GM11168 (cell line): ENCODE data around the gene FAM174C.

Experiments used
- in situ Hi-C: fragments of 300-500 bp; cut with MboI; formaldehyde crosslinking; loops from one replicate; pipeline ENCODE4 v1.12.0; 2022; ENCODE audit warnings: low sequenced_read_pairs; ENCODE audit not compliant: unreplicated experiment

The FAM174C gene

DNA sequence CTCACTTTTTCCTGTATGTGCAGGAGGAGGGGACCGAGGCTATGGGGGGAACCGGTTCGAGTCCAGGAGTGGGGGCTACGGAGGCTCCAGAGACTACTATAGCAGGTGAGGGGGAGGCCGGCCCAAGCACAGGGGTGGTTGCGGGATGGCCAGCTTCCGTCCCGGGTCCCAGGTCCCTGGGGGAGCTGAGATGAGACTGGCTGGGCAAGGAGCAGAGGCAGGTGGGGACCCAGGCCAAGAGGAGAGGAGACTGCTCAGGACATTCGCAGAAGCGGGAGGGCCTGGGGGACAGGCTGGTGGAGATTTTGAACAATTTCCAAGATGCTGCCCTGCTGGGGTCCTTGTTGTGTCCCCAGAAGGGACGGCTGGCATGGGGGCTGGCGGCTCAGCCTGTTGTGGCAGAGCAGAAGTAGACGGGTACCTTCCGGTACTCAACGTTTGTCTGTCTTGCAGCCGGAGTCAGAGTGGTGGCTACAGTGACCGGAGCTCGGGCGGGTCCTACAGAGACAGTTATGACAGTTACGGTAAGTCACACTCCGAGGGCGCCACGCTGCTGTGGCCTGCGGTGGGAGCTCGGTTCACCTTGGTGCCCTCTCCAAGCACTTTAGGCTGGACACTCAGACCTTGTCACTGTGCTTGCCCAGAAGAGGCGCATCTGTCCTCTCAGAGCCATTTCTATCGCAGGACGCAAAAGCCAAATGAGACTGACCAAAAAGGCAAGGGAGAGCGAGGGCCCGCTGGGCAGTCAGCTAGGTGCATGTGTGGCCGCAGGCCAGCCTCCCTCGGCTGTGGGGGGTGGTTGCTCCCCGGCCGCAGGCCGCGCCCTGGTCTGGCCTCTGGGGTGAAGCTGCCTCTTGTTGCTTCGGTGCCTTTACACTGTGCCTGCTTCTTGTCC lies 3.6 kb upstream of the FAM174C start:
- in situ Hi-C loops = no loop called here

DNA sequence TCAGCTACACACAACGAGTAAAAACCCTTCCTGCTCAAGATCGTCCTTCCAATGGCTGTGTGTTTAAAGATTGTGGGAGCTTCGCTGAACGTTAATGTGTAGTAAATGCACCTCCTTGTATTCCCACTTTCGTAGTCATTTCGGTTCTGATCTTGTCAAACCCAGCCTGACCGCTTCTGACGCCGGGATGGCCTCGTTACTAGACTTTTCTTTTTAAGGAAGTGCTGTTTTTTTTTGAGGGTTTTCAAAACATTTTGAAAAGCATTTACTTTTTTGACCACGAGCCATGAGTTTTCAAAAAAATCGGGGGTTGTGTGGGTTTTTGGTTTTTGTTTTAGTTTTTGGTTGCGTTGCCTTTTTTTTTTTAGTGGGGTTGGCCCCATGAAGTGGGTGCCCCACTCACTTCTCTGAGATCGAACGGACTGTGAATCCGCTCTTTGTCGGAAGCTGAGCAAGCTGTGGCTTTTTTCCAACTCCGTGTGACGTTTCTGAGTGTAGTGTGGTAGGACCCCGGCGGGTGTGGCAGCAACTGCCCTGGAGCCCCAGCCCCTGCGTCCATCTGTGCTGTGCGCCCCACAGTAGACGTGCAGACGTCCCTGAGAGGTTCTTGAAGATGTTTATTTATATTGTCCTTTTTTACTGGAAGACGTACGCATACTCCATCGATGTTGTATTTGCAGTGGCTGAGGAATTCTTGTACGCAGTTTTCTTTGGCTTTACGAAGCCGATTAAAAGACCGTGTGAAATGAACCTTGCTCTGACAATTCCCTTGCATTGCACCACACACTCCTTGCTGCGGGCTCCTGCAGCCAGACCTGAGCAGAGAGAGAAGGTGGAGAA lies 2.7 kb upstream of the FAM174C start:
- in situ Hi-C loops = no loop called here

DNA sequence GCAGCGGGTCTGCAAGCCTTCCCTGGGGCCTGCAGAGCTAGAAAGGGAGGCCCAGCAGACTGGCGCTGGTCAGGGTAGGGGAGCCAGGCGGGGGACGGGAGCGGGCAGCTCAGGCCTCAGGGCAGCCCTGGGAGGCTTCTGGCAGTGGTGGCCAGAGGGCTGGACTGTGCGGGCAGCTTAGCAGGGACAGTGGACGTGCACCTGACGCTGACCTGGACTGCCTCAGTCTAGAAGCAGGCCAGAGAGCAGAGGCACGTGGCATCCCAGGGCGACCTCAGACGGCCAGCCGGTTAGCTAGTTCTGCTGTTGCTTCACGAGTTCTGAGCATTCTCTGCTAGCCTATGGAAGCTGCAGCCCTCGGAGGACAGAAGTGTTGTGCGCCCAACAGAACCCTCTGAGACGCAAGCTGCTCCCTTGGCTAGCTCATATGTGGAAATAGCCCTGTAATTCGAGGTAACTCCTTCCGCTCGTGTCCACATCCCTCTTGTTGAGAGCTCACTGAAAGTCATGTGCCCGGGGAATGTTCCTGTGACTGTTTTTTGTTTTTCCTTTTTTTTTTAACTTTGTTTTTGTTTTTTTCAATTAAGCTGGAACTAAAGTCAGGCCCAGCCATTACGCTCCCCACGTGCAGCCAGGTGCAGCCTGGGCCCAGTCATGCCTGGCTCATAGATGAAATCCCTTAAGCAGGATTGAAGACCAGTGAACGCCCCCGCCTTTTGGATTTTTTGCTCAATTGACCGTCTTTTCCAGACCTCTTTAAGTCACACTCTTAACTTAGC lies 1.9 kb upstream of the FAM174C start:
- in situ Hi-C loops = no loop called here

DNA sequence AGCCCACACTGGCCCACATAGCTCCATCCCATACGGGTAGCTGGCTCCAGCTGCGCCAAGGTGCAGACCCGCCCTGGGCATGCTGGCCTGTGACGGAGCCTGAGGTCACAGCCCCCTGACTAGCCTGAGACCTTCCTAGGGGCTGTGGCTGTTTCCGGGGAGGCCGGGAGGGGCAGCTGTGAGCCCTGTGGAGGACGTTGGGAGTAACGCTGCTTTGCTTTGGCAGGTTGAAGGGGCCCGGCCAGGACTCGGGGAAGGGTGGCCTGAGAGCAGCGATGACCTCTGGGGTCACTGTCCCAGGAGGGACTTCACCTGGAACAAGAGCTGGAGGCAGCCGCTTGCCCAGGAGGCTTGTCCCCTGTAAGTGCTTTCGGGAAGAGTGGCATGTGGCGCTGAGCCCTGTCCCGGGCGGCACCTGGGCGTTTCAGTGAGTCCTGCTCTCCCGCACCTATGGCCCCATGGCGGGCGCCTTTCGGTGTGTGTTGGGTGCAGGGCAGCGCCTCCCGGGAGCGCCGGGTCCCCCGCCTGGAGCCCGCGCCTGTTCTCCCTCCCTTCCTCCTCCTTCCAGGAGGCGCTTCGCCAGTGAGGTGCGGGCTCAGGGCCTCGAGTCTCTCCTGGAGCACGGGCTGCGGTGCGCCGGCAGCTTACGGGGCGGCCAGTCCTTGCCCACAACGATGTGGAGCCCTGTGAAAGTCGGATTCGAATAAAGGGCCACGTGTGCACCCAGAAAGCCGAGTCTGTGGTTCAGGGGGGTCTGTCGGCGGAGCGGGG lies 1.1 kb upstream of the FAM174C start:
- in situ Hi-C loops = no loop called here

DNA sequence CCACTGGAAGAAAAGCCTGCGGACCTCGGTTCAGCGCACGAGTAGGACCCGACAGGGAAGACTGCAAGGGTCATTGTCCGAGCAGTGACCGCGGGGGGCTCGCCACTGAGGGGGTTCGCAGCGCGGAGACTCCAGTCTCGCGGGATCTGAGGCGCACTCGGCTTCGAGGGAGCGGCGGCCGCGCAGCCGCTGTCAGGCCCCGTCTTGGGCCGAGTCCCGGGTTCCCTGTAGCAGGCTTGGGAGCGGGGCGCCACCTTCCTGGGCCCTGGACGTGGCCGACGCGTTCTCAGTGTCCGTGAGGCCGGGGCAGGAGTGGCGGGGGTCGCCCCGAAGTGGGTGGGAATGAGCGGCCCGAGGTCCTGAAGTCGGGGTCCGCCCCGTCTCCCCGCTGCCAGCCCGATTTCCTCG lies 474 bp upstream of the FAM174C start:
- in situ Hi-C loops = no loop called here

DNA sequence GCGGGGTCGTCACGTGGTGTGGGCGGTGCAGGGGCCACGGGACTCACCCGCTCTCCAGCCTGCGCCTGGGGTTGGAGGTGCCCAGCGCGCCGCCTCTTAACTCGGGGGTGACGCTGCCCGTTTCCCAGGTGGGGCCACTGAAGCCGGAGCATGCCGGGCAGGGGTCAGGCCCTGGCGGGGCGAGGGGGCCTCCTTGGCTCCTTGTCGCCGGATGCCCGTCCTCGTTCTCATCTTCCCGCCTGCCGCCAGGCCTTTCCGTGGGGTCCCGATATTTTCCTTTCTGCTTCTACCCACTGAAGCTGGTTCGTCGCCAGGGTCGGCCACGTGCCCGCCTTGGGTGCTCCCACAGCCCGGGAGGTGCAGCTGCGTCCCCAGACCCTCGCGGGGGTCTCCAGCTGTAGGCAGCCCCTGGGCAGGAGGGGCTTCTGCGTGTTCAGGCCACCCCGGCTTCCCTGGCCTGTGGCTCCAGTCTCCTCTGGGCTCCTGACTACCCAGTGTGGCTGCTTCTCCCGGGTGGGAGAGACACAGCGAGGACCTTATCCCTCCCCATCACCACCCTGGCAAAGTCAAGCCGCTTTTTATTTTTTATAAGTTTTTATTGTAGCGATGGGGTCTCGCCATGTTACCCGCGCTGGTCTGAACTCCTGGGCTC lies 772 bp downstream of the FAM174C start:
- in situ Hi-C loops = no loop called here

DNA sequence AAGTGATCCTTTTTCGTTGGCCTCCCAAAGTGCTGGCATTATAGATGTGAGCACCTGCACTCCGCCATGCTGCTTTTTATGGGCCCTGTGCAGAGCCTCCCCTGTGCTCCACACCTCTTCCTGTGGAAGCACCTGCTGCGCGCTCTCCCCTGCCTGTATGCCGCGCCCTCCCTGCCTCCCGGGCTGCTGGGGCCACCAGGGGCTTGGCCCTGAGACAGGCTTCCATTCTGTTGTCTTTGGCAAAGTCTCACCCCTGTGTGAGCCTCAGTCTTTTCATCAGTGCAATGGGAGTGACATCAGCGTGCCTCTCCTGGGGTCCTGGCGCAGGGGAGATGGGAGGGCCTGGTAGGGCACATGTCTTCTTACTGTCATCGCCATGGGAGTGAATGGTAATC lies 1.3 kb downstream of the FAM174C start:
- in situ Hi-C loops = no loop called here

DNA sequence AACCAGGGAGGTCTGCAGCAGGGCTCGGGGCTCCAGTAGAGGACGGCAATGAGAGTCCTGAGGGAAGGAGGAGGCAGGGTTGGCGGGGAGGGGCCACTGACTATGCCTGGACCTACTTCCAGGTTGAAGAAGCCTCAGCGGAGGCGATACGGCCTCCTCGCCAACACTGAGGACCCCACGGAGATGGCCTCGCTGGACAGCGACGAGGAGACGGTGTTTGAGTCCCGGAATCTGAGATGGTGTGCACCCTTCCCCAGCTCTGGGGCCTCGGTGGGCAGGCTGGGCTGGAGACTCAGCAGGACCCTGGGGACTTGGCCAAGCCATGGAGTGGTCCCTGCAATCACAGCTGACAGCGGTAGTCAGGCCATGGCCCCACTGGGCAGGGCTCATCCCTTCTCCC lies 1.7 kb downstream of the FAM174C start:
- in situ Hi-C loops = no loop called here

DNA sequence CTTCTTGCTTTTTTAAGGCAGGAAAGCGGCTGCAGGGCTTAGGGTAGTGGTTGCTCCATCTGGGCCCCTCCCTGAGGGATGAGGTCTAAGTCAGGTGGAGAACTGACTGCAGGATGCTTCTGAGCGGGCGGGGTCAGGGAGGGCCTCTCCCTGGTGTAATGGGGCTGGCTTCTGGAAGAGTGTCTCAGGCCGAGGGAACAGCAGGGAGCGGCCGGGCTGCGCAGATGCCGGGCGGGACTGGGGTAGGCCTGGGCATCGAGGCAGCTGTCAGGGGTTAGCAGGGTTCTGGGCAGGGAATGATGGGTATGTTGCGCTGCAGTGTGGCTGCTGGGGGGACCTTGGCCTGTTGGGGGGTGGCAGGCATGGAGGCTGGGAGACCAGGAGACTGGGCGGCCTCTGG lies 2.7 kb downstream of the FAM174C start:
- in situ Hi-C loops = no loop called here

DNA sequence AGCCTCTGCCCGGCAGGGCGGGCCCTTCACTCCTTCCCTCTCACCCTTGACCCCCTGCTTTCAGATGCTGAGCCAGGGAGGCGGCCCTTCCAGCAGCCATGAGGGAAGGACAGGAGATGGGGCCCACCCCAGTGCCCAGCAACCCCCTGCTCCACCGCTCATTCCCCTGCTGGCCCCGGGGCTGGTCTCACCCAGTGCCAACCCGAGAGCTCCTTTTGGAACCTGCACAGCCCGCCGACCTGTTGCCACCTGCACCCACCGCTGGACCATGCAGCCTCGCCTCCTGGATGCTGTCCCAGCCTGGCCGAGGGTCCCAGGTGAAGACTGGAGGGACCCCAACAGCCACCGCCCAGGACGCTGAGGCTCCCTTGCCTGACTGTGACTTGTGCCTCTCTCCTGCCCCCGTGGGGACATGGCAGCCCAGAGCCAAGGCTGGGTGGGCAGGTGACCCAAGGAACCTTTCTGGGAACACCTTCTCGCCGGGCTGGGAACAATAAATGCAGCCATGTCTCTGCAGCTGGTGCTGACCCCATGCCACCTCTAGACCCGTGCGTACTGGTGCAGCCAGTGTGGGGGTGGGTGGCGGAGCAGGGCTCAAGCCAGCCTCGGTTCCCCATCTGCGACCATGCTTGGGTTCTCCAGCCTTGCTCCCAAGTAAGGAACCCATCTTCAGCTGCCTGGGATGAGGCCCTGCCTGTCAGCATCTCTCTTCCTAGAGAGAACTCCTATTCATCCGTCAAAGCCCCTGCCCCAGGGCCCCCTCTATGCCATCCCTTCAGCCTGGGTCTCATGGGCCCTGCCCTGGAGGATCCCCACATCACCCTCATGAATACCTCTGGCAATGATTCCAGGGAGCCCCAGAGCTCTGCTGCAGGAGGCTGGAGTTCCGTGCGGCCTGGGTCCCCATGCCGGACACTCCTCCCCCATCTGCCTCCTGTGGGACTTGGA lies 3.7 kb downstream of the FAM174C start:
- in situ Hi-C loops = no loop called here

DNA sequence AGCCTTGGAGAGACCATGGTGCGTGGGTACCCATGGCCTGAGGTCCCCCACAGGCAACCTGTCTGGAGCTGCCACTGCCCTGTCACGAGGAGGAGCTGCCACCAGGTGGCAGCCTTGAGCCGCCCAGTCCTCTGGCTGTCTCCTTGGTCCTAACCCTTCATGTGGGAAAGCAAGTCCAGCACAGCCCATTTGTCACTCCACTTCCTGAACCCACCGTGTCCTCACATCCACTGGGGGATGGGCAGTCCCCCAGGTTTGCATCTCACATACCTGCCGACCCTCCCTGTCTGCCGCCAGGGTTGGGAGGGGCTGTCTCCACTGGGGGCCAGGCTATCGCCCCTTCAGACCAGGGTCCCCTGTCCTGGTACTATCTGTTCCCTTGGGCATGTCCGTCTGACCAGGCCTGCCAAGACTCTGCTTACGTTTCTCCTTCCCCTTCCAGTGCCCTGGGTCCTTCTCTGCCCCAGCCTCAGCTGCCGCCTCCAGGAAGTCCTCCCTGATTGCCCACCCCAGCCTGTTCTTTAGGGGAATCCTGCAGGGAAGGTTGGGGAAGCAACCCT lies 4.5 kb downstream of the FAM174C start:
- in situ Hi-C loops = no loop called here

DNA sequence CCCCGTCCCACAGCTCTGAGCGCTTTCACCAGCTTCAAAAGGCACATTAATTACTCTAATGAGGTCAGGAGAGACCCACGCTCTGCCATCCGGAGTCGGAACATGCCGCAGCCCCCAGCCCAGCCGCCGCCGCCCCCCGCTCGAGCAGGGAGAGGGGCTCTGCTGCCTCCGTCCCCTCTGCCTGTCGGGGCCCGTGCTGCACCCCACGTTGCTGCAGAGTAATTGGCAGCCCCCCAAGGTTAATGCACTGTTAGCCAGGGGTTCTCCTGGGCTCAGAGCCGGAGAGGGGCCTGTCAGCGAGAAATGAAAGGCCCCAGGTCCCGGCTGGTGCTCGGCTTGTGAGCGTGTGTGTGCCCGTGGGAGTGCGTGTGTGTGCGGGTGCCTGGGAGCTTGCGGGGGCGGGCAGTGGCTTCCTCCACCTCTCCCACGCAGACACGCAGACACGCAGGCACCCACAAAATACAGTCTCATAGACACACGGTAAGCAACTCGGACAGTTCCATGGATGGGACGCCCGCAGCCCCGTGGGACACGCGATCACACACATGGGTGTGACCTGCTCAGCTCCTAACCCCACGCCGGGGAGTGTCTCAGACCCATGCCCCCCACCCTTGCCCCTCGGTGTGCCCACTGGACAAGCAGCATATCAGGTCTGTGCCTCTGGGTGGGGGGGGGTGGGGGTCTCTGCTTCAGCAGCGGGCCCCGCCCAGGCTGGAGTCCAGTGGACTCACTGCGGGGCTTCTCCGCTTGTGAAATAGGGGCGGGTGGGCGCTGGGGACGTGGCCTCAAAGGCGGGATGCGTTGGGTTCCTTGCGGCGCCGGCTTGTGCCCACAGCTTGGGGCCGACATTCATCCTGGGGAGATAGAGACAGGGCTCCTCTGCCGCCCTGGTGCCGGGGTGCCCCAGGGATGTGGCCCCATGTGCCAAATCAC lies 5.6 kb downstream of the FAM174C start:
- in situ Hi-C loops = no loop called here

DNA sequence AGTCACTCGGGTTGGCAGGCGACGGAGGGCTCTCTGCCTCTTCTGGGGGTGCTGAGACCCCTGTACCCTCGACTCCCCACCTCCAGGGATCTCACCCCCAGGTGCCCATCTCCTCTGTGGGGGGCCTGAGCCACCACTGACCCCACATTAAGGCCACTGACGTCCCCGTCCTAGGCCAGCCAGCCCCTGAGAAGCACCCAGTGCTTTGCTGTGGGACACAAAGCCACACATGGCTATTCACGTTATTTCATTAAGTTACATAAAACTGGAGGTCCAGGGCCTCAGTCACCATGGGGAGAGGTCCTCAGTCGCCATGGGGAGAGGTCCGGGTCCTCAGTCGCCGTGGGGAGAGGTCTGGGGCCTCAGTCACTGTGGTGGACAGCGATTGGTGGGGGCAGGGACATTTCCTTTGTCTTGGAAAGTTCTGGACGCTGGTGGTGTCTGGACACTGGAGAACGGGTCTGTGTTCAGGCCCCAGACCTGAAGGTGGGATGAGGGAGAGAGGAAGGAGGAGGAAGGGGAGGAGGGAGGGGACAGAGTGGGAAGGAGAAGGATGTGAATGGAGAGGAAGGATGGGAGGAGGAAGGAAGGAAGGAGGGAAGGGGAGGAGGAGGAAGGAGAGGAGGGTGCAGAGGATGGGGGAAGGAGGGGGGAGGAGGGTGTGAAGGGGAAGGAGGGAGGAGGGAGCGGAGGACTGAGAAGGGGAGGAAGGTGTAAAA lies 6.4 kb downstream of the FAM174C start:
- in situ Hi-C loops = no loop called here

DNA sequence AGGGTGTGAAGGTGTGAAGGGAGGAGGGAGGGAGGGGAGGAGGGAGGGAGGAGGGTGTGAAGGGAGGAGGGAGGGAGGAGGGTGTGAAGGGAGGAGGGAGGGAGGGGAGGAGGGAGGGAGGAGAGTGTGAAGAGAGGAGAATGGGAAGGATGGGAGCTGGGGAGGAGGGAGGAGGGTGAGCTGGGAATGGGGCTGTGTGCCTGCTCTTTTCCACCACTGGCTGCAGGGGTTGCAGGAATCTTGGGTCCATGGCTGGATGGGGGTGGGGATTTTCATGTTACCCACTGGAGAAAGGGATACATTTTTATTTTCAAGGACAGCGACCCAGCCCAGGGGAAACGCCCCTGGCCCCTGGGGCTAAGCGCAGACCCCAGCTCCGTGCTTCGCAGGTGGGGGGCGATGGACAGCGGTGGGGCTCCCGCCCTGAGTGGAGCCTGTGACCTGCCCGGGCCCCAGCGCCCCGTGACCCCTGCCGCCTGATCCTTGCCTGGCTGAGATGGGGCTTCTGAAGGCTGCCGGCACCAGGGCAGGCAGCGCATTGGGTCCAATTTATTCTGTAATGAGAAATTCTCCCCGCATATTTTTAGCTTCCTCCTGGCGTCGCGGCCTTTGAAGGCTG lies 7.4 kb downstream of the FAM174C start:
- in situ Hi-C loops = no loop called here

DNA sequence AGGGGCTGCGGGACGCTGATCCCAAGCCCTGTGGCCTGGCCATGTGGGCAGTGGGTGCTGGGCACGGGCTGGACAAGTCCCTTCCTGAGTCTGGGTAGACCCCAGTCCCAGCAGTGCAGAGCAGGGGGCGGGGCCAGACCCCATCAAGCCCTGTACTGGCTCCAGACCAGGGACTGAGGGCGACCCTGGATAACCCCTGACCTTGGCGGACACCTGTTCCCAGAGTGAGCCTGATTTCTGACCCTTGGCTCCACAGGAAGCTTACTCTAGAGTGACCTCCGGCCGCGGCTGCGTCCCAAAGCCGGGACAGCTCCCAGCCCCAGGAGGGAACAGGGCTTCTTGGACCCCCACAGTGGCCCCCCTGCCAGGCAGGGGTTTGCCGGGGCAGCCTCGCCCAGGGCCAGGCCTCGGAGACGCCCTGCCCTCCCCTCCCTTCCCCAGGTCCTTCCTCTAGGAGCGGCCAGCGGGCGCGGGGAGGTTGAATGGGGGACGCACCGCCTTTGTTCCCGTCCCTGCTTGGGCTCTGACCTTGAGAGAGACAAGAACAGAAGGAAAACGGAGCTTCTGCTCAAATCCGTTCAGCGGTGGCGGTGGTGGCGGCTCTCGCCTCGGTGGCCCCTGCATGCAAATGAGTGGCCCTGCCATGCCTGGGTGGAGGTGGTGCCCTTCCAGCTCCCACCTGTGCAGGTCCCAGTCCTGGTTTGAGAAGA lies 8.0 kb downstream of the FAM174C start:
- in situ Hi-C loops = no loop called here
